Activated CD8-positive, alpha-beta memory T cell treated with anti-CD3 and anti-CD28 coated beads for 4 hours (primary cell): ENCODE data around the gene P2RX1.
"Not testable (repeated sequence)": the region's sequence is repeated elsewhere in the genome, so short reads cannot be mapped to it uniquely, and the experiment has no call there.

ENCODE experiments used
- DNase-seq, 2 donors: peaks; one replicate each; pipeline ENCODE4 v3.0.0-alpha.2; 2020; ENCODE audit warnings: low read depth in 2 of 2

The P2RX1 gene

DNA sequence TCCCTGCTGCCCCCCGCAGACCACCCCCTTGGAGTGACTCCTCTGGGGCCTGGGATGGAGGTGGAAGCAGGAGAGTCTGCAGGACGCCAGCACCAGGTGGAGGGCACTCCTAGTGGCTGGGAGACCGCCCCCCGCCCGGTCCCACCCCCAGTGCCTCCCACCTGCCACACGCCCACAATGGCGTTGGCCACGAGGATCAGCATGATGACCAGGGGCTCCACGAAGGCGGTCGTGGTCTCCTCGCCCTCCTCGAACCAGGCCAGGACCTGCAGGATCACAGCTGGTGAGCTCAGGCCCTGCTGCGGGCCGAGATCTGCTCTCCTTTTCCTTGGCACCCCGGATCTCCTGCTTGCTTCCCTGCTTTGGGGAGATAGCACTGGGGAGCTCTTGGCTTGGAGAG, 35.2 kb upstream of the P2RX1 start:
- DNase-seq = no peak

GRCh38 chr17:3951003-3951402, 34.7 kb upstream of the P2RX1 start:
- no peak for DNase-seq

DNA sequence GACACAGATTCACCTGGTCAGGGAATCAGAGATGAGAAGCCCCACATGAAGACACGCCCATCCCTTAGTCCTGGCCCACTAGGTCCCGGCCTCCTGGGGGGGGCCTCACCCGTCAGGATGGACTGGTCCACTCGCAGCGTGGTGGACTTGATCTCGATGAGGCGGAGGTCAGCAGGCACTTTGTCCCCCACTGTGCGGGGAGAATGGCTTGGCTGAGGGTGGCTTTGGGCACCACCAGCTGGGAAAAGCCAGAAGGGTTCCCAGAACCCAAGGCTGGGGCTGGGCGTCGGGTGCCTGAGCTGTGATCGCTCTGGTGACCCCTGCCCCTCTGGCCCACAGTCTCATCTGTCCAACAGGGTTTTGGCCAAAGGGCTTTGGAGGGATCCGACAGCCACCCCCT, 34.3 kb upstream of the P2RX1 start:
- DNase-seq = no peak

DNA sequence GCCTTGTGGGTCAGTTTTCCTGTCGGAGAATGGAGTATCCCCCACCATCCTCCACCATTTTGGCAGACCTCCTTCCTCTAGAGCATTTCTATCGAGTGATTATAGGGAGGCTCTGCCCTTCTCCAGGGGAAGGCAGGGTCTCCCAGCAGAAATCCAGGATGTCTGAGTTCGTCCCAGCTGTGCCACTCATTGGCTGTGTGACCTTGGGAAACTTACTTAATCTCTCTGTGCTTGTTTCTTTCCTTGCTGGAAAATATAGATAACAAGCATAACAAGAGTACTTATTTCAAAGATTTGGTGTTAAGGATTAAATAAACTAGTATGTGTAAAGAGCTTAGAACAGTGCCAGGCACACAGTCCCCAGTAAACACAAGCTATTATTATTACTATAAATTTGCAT, 33.2 kb upstream of the P2RX1 start:
- no peak for DNase-seq

GRCh38 chr17:3948551-3948950, 32.3 kb upstream of the P2RX1 start:
- DNase-seq = not testable (repeated sequence)

- no peak for DNase-seq
These were observed 31.1 kb upstream of the P2RX1 start for GRCh38 chr17:3947318-3947810.

DNA sequence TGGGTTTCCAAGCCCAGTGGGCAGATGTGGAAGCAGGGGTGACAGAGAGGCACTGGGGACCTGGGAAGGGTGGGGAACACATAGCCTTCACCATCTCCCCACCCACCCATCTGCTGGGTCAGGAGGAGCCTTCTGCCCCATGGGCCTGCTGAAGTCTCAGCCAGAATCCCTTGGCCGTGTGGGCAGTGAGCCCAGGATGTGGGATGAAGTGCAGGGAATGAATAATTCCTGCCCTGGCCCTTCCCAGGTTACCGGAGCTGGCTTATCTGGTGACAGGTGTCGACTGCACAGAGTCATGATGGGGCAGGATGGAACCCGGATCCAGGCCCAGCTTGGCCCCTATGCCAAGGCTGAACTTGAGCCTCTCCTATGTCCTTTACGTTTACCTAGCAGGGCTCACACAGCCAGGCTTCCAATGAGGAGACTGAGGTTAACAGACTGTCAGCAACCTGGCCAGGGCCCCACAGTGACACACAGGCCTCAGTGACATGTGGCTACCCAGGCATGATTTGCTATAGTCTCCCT, 30.5 kb upstream of the P2RX1 start:
- no peak for DNase-seq

GRCh38 chr17:3944485-3945388, 28.5 kb upstream of the P2RX1 start:
- DNase-seq = no peak

DNA sequence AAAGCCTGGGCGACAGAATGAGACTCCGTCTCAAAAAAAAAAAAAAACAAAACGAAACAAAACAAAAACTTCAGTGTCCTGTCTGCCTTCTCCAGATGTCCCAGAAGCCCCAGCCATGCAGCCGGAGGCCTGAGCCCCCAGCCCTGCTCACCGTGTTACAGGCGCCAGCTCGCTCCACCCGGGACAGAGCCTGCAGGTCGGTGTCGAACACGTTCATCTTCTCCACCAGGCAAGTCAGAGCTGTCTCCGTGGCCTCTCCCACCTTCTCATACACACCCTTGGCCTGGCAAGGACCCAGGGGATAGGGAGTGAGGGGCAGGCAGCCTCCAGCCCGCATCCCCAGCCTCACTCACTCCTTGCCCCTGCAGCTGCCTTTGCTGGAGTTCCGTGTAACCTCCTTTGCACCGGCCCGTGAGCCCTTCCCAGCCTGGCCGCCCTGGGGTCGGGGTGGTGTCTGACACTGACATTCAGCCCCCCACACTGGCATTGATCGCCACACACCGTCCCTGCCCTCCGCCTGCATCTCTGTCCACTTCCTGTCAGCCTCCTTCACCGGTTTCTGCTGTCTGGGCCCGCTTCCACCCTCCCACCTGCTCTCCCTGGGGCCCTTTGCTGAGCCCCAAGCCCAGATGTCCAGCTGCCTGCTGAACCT, 27.1 kb upstream of the P2RX1 start:
- no peak for DNase-seq

- no peak for DNase-seq
These were observed 24.9 kb upstream of the P2RX1 start for GRCh38 chr17:3940965-3941698.

DNA sequence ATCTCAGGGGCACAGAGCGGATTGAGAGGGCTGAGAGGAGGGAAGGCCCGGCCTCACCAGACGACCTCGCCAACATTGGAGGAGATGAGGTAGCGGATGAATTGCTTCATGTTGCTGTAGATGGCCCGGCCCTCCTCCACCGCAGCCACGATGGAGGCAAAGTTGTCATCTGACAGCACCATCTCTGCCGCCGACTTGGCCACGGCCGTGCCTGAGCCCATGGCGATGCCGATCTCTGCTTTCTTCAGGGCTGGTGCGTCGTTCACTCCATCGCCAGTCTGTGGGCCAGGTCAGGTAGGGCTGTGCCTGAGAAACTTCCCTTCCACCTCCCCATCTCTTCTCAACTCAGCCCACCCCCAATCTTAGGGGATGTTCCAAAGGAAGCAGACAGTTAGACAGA, 21.1 kb upstream of the P2RX1 start:
- no peak for DNase-seq

GRCh38 chr17:3935825-3936355, 19.6 kb upstream of the P2RX1 start:
- DNase-seq = no peak

GRCh38 chr17:3935140-3935542, 18.9 kb upstream of the P2RX1 start:
- no peak for DNase-seq

DNA sequence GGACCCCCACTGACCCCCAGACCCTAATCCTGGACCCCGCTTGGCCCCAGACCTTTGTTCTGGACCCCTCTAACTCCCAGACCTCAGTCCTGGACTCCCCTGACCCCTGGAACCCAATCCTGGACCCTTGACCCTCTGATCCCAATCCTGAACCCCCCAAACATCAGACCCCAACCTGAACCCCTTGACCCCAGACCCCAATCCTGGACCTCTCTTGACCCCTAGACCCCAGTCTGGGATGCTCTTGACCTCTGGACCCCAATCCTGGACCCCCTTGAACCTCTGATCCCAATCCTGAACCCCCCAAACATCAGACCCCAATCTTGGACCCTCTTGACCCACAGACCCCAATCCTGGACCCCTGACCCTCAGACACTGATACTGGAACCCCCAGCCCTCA, 13.5 kb upstream of the P2RX1 start:
- no peak for DNase-seq

- no peak for DNase-seq
These were observed 12.9 kb upstream of the P2RX1 start for GRCh38 chr17:3929181-3929580.

GRCh38 chr17:3928406-3928805, 12.1 kb upstream of the P2RX1 start:
- DNase-seq = no peak

DNA sequence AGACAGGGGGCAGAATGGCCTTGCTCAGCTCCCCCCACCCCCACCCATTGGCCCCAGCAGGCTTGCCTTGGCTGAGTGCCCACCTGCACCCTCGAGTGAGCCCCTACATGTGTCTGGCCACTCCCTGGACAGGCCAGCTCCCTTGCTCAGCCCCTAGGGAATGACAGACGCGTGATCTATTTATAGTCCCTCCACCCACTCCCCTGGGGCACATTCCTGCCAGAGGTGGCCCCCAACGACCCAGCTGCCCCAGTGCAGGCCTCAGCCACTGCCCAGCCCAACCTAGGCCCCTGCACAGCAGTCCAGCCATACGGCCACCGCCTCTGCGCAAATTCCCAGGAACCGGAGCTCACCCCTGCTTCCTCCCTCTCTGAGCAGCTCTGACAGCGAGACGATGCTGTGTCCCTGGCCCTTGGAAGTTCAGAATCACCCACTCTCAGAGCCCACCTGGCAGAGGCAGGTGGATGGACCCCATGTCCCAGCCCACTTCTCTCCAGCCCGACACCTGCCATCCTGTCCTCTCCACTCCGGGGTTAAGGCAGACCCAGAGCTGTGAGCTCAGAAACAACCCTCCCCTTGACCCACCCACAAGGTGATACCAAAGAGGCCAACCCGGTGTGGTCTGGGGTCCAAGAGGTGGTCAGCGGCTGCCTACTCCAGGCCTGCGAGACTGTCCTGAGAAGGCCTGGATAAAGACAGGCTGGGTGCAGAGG, 11.5 kb upstream of the P2RX1 start:
- no peak for DNase-seq

GRCh38 chr17:3926860-3927627, 10.8 kb upstream of the P2RX1 start:
- DNase-seq = no peak

DNA sequence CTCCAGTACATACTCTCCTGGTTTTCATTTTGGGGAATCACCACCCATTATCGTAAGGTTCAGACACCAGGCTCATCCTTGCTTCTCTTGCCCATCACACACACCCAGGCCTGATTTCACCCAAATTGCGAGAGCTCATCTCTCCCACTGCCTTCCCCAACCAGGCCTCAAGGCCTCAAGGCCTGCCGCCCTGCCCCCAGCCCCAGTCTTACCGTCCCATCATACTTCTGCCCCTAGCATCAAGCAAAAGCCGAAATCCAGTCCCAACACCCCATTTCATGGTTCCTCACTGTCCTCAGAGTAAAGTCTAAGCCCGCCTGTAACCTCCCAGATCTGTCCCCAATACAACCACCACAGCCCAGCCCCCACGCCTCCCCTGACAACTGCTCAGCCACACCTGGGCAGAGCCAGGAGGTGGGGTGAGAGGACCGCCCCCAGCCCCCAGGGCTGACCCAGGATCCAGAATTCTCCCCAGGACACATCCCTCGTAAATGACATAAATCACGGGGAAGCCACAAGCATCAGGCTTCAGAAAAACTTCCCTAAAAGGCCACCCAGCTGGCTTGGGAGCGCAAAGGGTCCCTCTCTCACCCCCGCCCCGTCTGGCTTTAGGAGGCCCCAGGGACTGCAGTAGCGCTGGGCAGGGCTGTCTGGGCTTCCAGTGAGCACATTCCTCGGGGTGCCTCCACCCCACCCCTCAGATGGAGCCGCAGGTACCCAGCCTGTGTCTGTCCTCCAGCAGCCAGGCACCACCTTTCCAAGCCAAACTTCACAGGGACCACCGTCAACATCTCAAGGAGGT, 9.6 kb upstream of the P2RX1 start:
- DNase-seq = no peak
